Measurements from ENCODE around the gene OR2A7.
"Not testable (repeated sequence)": the region's sequence is repeated elsewhere in the genome, so short reads cannot be mapped to it uniquely, and the experiment has no call there.

OR2A7 gene

DNA sequence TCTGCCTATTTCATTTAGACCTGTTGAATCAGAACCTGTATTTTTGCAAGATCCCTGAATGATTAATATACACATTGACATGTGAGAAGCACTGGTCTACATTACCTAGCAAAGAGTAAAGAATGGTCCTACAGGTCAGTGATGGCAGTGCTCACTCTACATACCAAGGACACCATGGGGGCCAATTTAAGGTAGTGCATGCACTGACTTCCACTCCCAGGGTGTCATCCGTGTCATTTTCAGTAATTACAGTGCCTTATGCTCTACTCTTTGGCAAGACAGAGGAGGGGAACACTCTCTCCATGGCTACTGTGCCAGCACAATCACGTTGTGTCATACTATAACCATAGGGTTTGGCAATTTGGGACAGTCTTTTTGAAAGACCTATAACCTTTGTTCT lies 19.2 kb downstream of the OR2A7 start:
- not testable (repeated sequence) for H3K4ac ChIP-seq (ENCODE audit: low read length)

DNA sequence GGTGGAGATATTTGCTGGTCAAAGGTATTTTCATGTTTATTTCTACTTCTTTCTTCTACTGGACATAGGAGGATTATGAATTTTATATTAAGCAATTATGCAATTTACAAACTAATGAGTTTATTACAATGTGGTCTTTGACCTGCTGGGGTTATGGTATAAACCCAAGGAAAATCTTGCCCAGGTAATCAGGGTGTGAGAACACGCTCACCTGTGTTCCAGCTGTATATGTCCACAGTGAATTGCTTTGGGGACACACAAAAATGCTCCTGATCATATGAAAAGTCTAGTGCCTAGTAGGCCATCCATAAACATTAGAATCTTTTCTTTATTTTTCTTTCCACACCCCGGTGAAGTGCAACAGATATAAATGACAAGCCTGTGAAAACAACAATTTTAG lies 25.2 kb downstream of the OR2A7 start, which contains the start of gene OR2A42:
TSS of gene OR2A42 (minus strand) at position 241 of the 400 bp plus-strand sequence. CDS start 6,762 bp downstream, outside the sequence.
- H2BK15ac ChIP-seq (ENCODE audit: low read length); H2BK5ac ChIP-seq (ENCODE audit: low read length); H3K23ac ChIP-seq (ENCODE audit: low read depth, low read length, poor library complexity); H2BK12ac ChIP-seq (ENCODE audit: low read length); DNase-seq (ENCODE audit: low spot score); H2BK120ac ChIP-seq (ENCODE audit: low read depth, low read length); H3K18ac ChIP-seq (ENCODE audit: low read length); H3K9me3 ChIP-seq (replicated peaks in 1 of 2; ENCODE audit: control insufficient read depth in 2 of 2, insufficient read depth in 1 of 2, low read depth in 1 of 2, low read length in 2 of 2); H3K4me1 ChIP-seq (ENCODE audit: control insufficient read depth in 2 of 2, insufficient read depth in 1 of 2, low read depth in 1 of 2, low read length in 2 of 2); H4K91ac ChIP-seq (ENCODE audit: low read depth, low read length, poor library complexity); H3K27ac ChIP-seq (replicated peaks; ENCODE audit: low read length); H3K36me3 ChIP-seq (replicated peaks in 1 of 2; ENCODE audit: control insufficient read depth in 2 of 2, insufficient read depth in 2 of 2, low read length in 2 of 2); H3K4me3 ChIP-seq (ENCODE audit: low read length in 2 of 2); H3K4ac ChIP-seq (ENCODE audit: low read length); H2AK5ac ChIP-seq (ENCODE audit: low read depth, low read length); H3K79me1 ChIP-seq (ENCODE audit: low read depth, low read length); H3K27me3 ChIP-seq (ENCODE audit: control insufficient read depth in 3 of 3, insufficient read depth in 3 of 3, low read depth in 1 of 3, low read length in 3 of 3); H2AFZ ChIP-seq (ENCODE audit: low read length); H4K8ac ChIP-seq (ENCODE audit: low read depth, low read length); H3K9ac ChIP-seq (ENCODE audit: low read depth, low read length, poor library complexity); H3K4me2 ChIP-seq (ENCODE audit: insufficient read depth, low read length, poor library complexity, severe bottlenecking); H3K14ac ChIP-seq (ENCODE audit: low read length): not testable (repeated sequence)
- no CpG with 5 or more reads among the region's 2 CpGs for WGBS, 2 donors (ENCODE audit: extremely low coverage in 2 of 2, insufficient read length in 2 of 2, insufficient replicate concordance in 1 of 2)

More for the DNA sequence above, 19.2 kb downstream of the OR2A7 start:
- not testable (repeated sequence) for H3K79me1 ChIP-seq (ENCODE audit: low read depth, low read length); H3K4me2 ChIP-seq (ENCODE audit: insufficient read depth, low read length, poor library complexity, severe bottlenecking); H2BK5ac ChIP-seq (ENCODE audit: low read length); H3K4me1 ChIP-seq (ENCODE audit: control insufficient read depth in 2 of 2, insufficient read depth in 1 of 2, low read depth in 1 of 2, low read length in 2 of 2); H4K8ac ChIP-seq (ENCODE audit: low read depth, low read length); H2BK12ac ChIP-seq (ENCODE audit: low read length); H3K27me3 ChIP-seq (ENCODE audit: control insufficient read depth in 3 of 3, insufficient read depth in 3 of 3, low read depth in 1 of 3, low read length in 3 of 3); H3K36me3 ChIP-seq (replicated peaks in 1 of 2; ENCODE audit: control insufficient read depth in 2 of 2, insufficient read depth in 2 of 2, low read length in 2 of 2); H2AK5ac ChIP-seq (ENCODE audit: low read depth, low read length); H3K27ac ChIP-seq (replicated peaks; ENCODE audit: low read length); H4K91ac ChIP-seq (ENCODE audit: low read depth, low read length, poor library complexity); DNase-seq (ENCODE audit: low spot score); H2BK120ac ChIP-seq (ENCODE audit: low read depth, low read length); H3K23ac ChIP-seq (ENCODE audit: low read depth, low read length, poor library complexity); H3K9ac ChIP-seq (ENCODE audit: low read depth, low read length, poor library complexity); H2AFZ ChIP-seq (ENCODE audit: low read length); H2BK15ac ChIP-seq (ENCODE audit: low read length); H3K4me3 ChIP-seq (ENCODE audit: low read length in 2 of 2); H3K9me3 ChIP-seq (replicated peaks in 1 of 2; ENCODE audit: control insufficient read depth in 2 of 2, insufficient read depth in 1 of 2, low read depth in 1 of 2, low read length in 2 of 2); H3K18ac ChIP-seq (ENCODE audit: low read length); H3K14ac ChIP-seq (ENCODE audit: low read length)
- WGBS, 2 donors (ENCODE audit: extremely low coverage in 2 of 2, insufficient read length in 2 of 2, insufficient replicate concordance in 1 of 2) = no CpG with 5 or more reads among the region's 2 CpGs

DNA sequence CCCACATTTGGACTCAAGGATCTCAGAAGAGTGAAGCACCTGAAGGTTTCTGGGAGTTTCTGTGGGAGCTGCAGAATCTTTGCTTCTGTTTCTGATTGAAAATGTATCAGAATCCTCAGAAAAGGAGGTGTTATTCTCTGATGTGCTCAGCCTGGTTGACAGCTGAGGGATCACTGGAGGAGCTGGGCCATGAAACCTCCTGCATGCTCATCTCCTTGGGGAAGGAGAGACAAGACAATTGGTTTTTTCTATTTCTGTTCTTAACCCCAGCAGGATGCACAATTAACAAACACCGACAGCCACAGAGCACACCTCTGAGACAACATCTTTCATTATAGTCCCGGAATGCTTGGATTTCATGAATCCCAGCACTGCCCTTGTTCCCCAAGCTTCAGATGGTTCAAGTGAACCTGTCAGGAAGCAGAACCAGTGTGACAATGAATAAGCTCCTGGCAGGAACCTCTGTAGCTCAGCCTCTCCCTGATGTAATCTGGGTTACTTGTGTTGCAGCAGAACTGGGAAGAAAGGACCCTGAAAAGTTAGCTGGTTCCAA lies 26.0 kb downstream of the OR2A7 start:
- H4K91ac ChIP-seq (ENCODE audit: low read depth, low read length, poor library complexity); H3K4me3 ChIP-seq (ENCODE audit: low read length in 2 of 2); H2BK15ac ChIP-seq (ENCODE audit: low read length); H3K27me3 ChIP-seq (ENCODE audit: control insufficient read depth in 3 of 3, insufficient read depth in 3 of 3, low read depth in 1 of 3, low read length in 3 of 3); H2BK12ac ChIP-seq (ENCODE audit: low read length); H3K36me3 ChIP-seq (replicated peaks in 1 of 2; ENCODE audit: control insufficient read depth in 2 of 2, insufficient read depth in 2 of 2, low read length in 2 of 2); H2BK5ac ChIP-seq (ENCODE audit: low read length); H3K9me3 ChIP-seq (replicated peaks in 1 of 2; ENCODE audit: control insufficient read depth in 2 of 2, insufficient read depth in 1 of 2, low read depth in 1 of 2, low read length in 2 of 2); H3K27ac ChIP-seq (replicated peaks; ENCODE audit: low read length); H2AK5ac ChIP-seq (ENCODE audit: low read depth, low read length); H2BK120ac ChIP-seq (ENCODE audit: low read depth, low read length); H3K14ac ChIP-seq (ENCODE audit: low read length); H3K4me1 ChIP-seq (ENCODE audit: control insufficient read depth in 2 of 2, insufficient read depth in 1 of 2, low read depth in 1 of 2, low read length in 2 of 2); DNase-seq (ENCODE audit: low spot score); H3K79me1 ChIP-seq (ENCODE audit: low read depth, low read length); H3K4ac ChIP-seq (ENCODE audit: low read length); H3K4me2 ChIP-seq (ENCODE audit: insufficient read depth, low read length, poor library complexity, severe bottlenecking); H2AFZ ChIP-seq (ENCODE audit: low read length); H3K9ac ChIP-seq (ENCODE audit: low read depth, low read length, poor library complexity); H4K8ac ChIP-seq (ENCODE audit: low read depth, low read length); H3K23ac ChIP-seq (ENCODE audit: low read depth, low read length, poor library complexity); H3K18ac ChIP-seq (ENCODE audit: low read length): not testable (repeated sequence)
- WGBS, 2 donors (ENCODE audit: extremely low coverage in 2 of 2, insufficient read length in 2 of 2, insufficient replicate concordance in 1 of 2) = no CpG with 5 or more reads among the region's 2 CpGs

DNA sequence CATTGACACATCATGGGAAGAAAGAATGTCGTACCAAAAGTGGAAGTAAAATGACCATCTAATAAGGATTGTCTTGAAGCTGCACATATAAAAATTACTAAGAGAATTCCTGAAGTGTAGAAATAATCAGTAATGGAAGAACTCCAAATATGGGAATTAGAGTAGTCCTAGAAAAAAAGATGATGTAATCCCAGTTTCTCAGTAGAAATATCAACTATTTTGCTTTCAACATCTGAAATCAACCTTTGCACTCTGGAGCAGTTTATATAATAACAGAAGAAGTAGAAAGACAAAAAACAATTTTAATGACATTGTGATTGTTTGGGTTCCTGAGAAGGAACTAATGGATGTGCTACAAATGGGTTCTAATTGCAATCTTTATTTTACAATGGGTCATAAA lies 31.6 kb downstream of the OR2A7 start:
- not testable (repeated sequence) for H2BK5ac ChIP-seq (ENCODE audit: low read length); H2AK5ac ChIP-seq (ENCODE audit: low read depth, low read length); H3K14ac ChIP-seq (ENCODE audit: low read length); H4K91ac ChIP-seq (ENCODE audit: low read depth, low read length, poor library complexity); H3K79me1 ChIP-seq (ENCODE audit: low read depth, low read length); H3K9me3 ChIP-seq (replicated peaks in 1 of 2; ENCODE audit: control insufficient read depth in 2 of 2, insufficient read depth in 1 of 2, low read depth in 1 of 2, low read length in 2 of 2); H4K8ac ChIP-seq (ENCODE audit: low read depth, low read length); H2AFZ ChIP-seq (ENCODE audit: low read length); H3K4me2 ChIP-seq (ENCODE audit: insufficient read depth, low read length, poor library complexity, severe bottlenecking); H3K27me3 ChIP-seq (ENCODE audit: control insufficient read depth in 3 of 3, insufficient read depth in 3 of 3, low read depth in 1 of 3, low read length in 3 of 3); H2BK120ac ChIP-seq (ENCODE audit: low read depth, low read length); H3K36me3 ChIP-seq (replicated peaks in 1 of 2; ENCODE audit: control insufficient read depth in 2 of 2, insufficient read depth in 2 of 2, low read length in 2 of 2); H3K27ac ChIP-seq (replicated peaks; ENCODE audit: low read length); DNase-seq (ENCODE audit: low spot score); H3K4ac ChIP-seq (ENCODE audit: low read length); H3K4me3 ChIP-seq (ENCODE audit: low read length in 2 of 2); H3K18ac ChIP-seq (ENCODE audit: low read length); H2BK12ac ChIP-seq (ENCODE audit: low read length); H2BK15ac ChIP-seq (ENCODE audit: low read length); H3K4me1 ChIP-seq (ENCODE audit: control insufficient read depth in 2 of 2, insufficient read depth in 1 of 2, low read depth in 1 of 2, low read length in 2 of 2); H3K23ac ChIP-seq (ENCODE audit: low read depth, low read length, poor library complexity); H3K9ac ChIP-seq (ENCODE audit: low read depth, low read length, poor library complexity)
- WGBS, 2 donors (ENCODE audit: extremely low coverage in 2 of 2, insufficient read length in 2 of 2, insufficient replicate concordance in 1 of 2) = no CpG with 5 or more reads among the region's 1 CpG
